Suprapubic skin (tissue), 3 donors: ENCODE measurements around the gene APOL3.

Experiments
- POLR2AphosphoS5 ChIP-seq, 3 donors: sonication (generic); formaldehyde crosslinking; IDR thresholded peaks; one replicate each; pipeline ENCODE4 v1.6.1; 2017; ENCODE audit warnings: antibody characterized with exemption in 3 of 3
- TF ChIP-seq, protein P1 (sequence below), 2 donors: fragments of 200-600 bp in 1 of 2; fragments of 450-650 bp in 1 of 2; sonication (generic) in 1 of 2; IDR thresholded peaks; one replicate each; pipeline ENCODE4 v1.5.1; 2016 to 2019; ENCODE audit warnings: antibody characterized with exemption in 2 of 2, mild to moderate bottlenecking in 1 of 2, moderate library complexity in 1 of 2

- no peak for TF ChIP-seq POLR2AphosphoS5 (IDR thresholded peaks at IDR 0.05)
- TF ChIP-seq, protein P1, sequence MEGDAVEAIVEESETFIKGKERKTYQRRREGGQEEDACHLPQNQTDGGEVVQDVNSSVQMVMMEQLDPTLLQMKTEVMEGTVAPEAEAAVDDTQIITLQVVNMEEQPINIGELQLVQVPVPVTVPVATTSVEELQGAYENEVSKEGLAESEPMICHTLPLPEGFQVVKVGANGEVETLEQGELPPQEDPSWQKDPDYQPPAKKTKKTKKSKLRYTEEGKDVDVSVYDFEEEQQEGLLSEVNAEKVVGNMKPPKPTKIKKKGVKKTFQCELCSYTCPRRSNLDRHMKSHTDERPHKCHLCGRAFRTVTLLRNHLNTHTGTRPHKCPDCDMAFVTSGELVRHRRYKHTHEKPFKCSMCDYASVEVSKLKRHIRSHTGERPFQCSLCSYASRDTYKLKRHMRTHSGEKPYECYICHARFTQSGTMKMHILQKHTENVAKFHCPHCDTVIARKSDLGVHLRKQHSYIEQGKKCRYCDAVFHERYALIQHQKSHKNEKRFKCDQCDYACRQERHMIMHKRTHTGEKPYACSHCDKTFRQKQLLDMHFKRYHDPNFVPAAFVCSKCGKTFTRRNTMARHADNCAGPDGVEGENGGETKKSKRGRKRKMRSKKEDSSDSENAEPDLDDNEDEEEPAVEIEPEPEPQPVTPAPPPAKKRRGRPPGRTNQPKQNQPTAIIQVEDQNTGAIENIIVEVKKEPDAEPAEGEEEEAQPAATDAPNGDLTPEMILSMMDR (IDR thresholded peaks at IDR 0.05): no peak
These were observed 1.8 kb upstream of the APOL3 start for GRCh38 chr22:36162127-36163034.
